HepG2 (cell line): ENCODE results near the gene TAGLN. TPM values are rescaled to one million over a fixed set of nuclear protein-coding genes. Genes with fewer than 3 reads are reported as not detected.
A peak's percentile ranks its signal among the peaks of the same experiment; 100 is the strongest.

Experiments
- ATAC-seq: fragments of 200-7000 bp; cut with Tn5 transposase; 3 replicates; pipeline ENCODE4 v1.9.1; 2020; ENCODE audit warnings: mild to moderate bottlenecking, moderate library complexity
- BruUV-seq: library from RNA; stranded (reverse); fragments of 400-500 nt; replicated peaks from 2 replicates; lab custom pipeline; 2021; lab: Mats Ljungman, UMichigan
- CTCF ChIA-PET: fragments of 300-600 bp; formaldehyde crosslinking; extraction: SDS; loops from one replicate; lab custom pipeline; 2021; ENCODE audit warnings: low total read pairs, inconsistent platforms, low intra/inter-chr PET ratio; lab: Yijun Ruan, JAX
- POLR2A ChIA-PET: fragments of 350-600 bp; sonication (Branson Sonifier 250); formaldehyde crosslinking; loops from one replicate; lab custom pipeline; 2020; ENCODE audit warnings: antibody characterized with exemption, inconsistent platforms; lab: Yijun Ruan, JAX
- DNase-seq: peaks from one replicate; pipeline ENCODE4 v3.0.0-alpha.2; 2015; ENCODE audit warnings: low spot score
- FAIRE-seq: peaks from 3 replicates; lab custom pipeline; 2011; peaks lifted over from hg19 to GRCh38; lab: Jason Lieb, UNC
- H2AFZ ChIP-seq: one replicate; pipeline ENCODE4 v1.6.1; 2011; ENCODE audit warnings: low read length, inconsistent platforms
- H3K27ac ChIP-seq: fragments of 300-600 bp; 3 replicates; pipeline ENCODE4 v1.8.0; 2011; ENCODE audit warnings: mixed run types, mild to moderate bottlenecking, mixed read lengths, low read length, inconsistent platforms; ENCODE audit not compliant: insufficient read depth; ENCODE audit errors: extremely low read length
- H3K27me3 ChIP-seq, 2 experiments: fragments of 200-600 bp in 1 of 2; 2 replicates in 1 of 2; 3 replicates in 1 of 2; pipeline versions ENCODE4 v1.6.0 to v1.8.0; 2011; ENCODE audit warnings: low read length in 2 of 2, mild to moderate bottlenecking in 2 of 2, moderate library complexity in 2 of 2, inconsistent platforms in 1 of 2; ENCODE audit not compliant: insufficient read depth in 2 of 2, control insufficient read depth in 1 of 2
- H3K36me3 ChIP-seq, 2 experiments: fragments of 200-600 bp in 1 of 2; replicated peaks in 1 of 2; 2 replicates in 1 of 2; 3 replicates in 1 of 2; pipeline versions ENCODE4 v1.5.1 to v1.8.0; 2011; ENCODE audit warnings: low read length in 2 of 2, inconsistent platforms in 1 of 2; ENCODE audit not compliant: insufficient read depth in 2 of 2, control insufficient read depth in 1 of 2
- H3K4me1 ChIP-seq: 2 replicates; pipeline ENCODE4 v1.5.1; 2012; ENCODE audit warnings: low read length, inconsistent platforms; ENCODE audit not compliant: insufficient read depth
- H3K4me2 ChIP-seq: 2 replicates; pipeline ENCODE4 v1.6.0; 2011; ENCODE audit warnings: low read depth, low read length, inconsistent platforms
- H3K4me3 ChIP-seq, 3 experiments: fragments of 200-600 bp in 1 of 3; sonication (generic), shearing (Covaris generic) in 1 of 3; replicated peaks in 1 of 3; 2 replicates each; pipeline ENCODE4 v1.5.1; 2011 to 2016; ENCODE audit warnings: low read length in 3 of 3, inconsistent platforms in 2 of 3, low read depth in 2 of 3, mild to moderate bottlenecking in 2 of 3, control low read depth in 1 of 3, mixed read lengths in 1 of 3; ENCODE audit not compliant: insufficient read depth in 1 of 3
- H3K79me2 ChIP-seq: one replicate; pipeline ENCODE4 v1.6.1; 2011; ENCODE audit warnings: low read length, inconsistent platforms; ENCODE audit not compliant: insufficient read depth
- H3K9ac ChIP-seq: 2 replicates; pipeline ENCODE4 v1.6.0; 2011; ENCODE audit warnings: mild to moderate bottlenecking, low read depth, low read length, inconsistent platforms; ENCODE audit not compliant: insufficient read depth
- H3K9me3 ChIP-seq: 2 replicates; pipeline ENCODE4 v1.5.1; 2012; ENCODE audit warnings: mild to moderate bottlenecking, low read length
- H4K20me1 ChIP-seq: 2 replicates; pipeline ENCODE4 v1.6.0; 2011; ENCODE audit warnings: inconsistent platforms, mild to moderate bottlenecking, low read length, moderate library complexity; ENCODE audit not compliant: insufficient read depth
- ARNT2 ChIP-seq: sonication (generic); formaldehyde crosslinking; IDR thresholded peaks from 2 replicates; pipeline ENCODE4 v1.8.0; 2022; ENCODE audit warnings: mild to moderate bottlenecking, low read depth, missing genetic modification reagents, moderate library complexity
- CHD2 ChIP-seq: IDR thresholded peaks from 2 replicates; pipeline ENCODE4 v1.6.1; 2011; ENCODE audit warnings: low read depth, low read length, improper control_type of control experiment
- FOXA1 ChIP-seq, 2 experiments: fragments of 450-650 bp in 1 of 2; sonication (generic) in 1 of 2; formaldehyde crosslinking in 1 of 2; IDR thresholded peaks; 2 replicates each; pipeline versions ENCODE4 v1.4.0 to v1.6.1; 2016 to 2020; ENCODE audit warnings: missing genetic modification reagents in 1 of 2
- NAIF1 ChIP-seq: sonication (generic); formaldehyde crosslinking; IDR thresholded peaks from 2 replicates; pipeline ENCODE4 v1.5.0; 2020; ENCODE audit warnings: mild to moderate bottlenecking, missing genetic modification reagents, borderline replicate concordance
- NFKBIZ ChIP-seq: IDR thresholded peaks from 2 replicates; pipeline ENCODE4 v1.6.1; 2018; ENCODE audit warnings: missing genetic modification reagents, missing compliant biosample characterization
- NR2F2 ChIP-seq: IDR thresholded peaks from 2 replicates; pipeline ENCODE4 v1.6.1; 2012; ENCODE audit warnings: low read depth, inconsistent platforms, borderline replicate concordance
- PRDM4 ChIP-seq: sonication (generic); formaldehyde crosslinking; IDR thresholded peaks from 2 replicates; pipeline ENCODE4 v1.9.0; 2021; ENCODE audit warnings: missing genetic modification reagents, borderline replicate concordance
- TEF ChIP-seq: sonication (generic); formaldehyde crosslinking; IDR thresholded peaks from 2 replicates; pipeline ENCODE4 v1.5.0; 2020; ENCODE audit warnings: missing genetic modification reagents
- ZKSCAN5 ChIP-seq: sonication (generic); formaldehyde crosslinking; IDR thresholded peaks from 2 replicates; pipeline ENCODE4 v1.5.1; 2020; ENCODE audit warnings: mild to moderate bottlenecking, missing genetic modification reagents
- WGBS: methylation state at CpG from one replicate; pipeline ENCODE4 v1.1.6; 2017; ENCODE audit warnings: low lambda C conversion rate; 5-methylcytosine and 5-hydroxymethylcytosine counted together
- in situ Hi-C: cut with HindIII; loops from 2 replicates; pipeline ENCODE4 v1.10.0; 2017; ENCODE audit warnings: low pct_unique_long_range_greater_than_20kb; ENCODE audit not compliant: extremely low pct_ligation_motif_present
- intact Hi-C: fragments of 100-400 bp; cut with micrococcal nuclease; formaldehyde crosslinking; loops from one replicate; pipeline ENCODE4 v1.10.0; 2022; ENCODE audit not compliant: unreplicated experiment
- polyA plus RNA-seq, 8 experiments: library from polyadenylated mRNA; depleted of rRNA in 3 of 8; stranded (reverse) in 7 of 8; unstranded in 1 of 8; fragments of >200 nt; fragmentation: Illumina TruSeq in 4 of 8; extraction: Trizol in 4 of 8; gene quantifications; 2 replicates each; pipeline versions ENCODE4 v1.2.1 to v1.2.3, GENCODE V29; 2011 to 2016; ENCODE audit warnings: low read depth in 4 of 8, missing spikeins in 1 of 8, mixed read lengths in 1 of 8; ENCODE audit not compliant: insufficient read depth in 1 of 8
- total RNA-seq, 5 experiments: library from RNA; depleted of rRNA; stranded (reverse); fragments of >200 nt; fragmentation: Illumina TruSeq; extraction: Trizol; gene quantifications; 2 replicates each; pipeline ENCODE4 v1.2.3, GENCODE V29; 2016; ENCODE audit warnings: low read depth in 1 of 5
- TF ChIP-seq, protein P1 (sequence below): sonication (generic); formaldehyde crosslinking; IDR thresholded peaks from 2 replicates; pipeline ENCODE4 v1.4.0; 2020; ENCODE audit warnings: missing genetic modification reagents; ENCODE audit errors: not compliant biosample characterization

Gene TAGLN
- total and polyA plus RNA-seq, 2 of the 13 experiments (the other 11 are each of a cell fraction or from before 2014, with no cell fraction given) = 12.6 to 75.4 TPM

- H4K20me1 ChIP-seq = no peaks in the 10 kb centered on the region; the same call in 1 of the 2 replicates
- peak overlapping the region; percentile 50; the same call in 1 of the 2 replicates for H3K9ac ChIP-seq
- WGBS = 94% methylated on average over 10 of the region's 10 CpGs
- CTCF ChIA-PET = no interaction called here
- ATAC-seq = no peak
- H3K36me3 ChIP-seq = peaks cover 3 to 9% of the 10 kb centered on the region in 2 experiments; a peak in 4 of 5 replicates
- H3K4me3 ChIP-seq = peak overlapping the region in 2 of 3 experiments; percentile 82 to 97; a peak in 3 of 6 replicates
- POLR2A ChIA-PET = interaction anchor here (0.7 to 1.3 kb wide), 2 partner anchors 39 to 340 kb away, joined by 4 to 12 read pairs; partner anchors contain the start of gene APOA1
- H3K4me2 ChIP-seq = peak overlapping the region; percentile 74
- no peak for FAIRE-seq
- peak overlapping the region; percentile 73 for H3K27ac ChIP-seq
- no TSS peak for BruUV-seq
- H3K27me3 ChIP-seq = no peaks in the 10 kb centered on the region; a peak in 1 of 5 replicates
- in situ Hi-C loops (no loop called here), intact Hi-C loops (no loop called here)
- TF ChIP-seq NAIF1 (CRISPR knock-in tag) = no peak
- peaks cover 6% of the 10 kb centered on the region for H3K79me2 ChIP-seq
- H3K4me1 ChIP-seq = peaks cover 45% of the 10 kb centered on the region
- H3K9me3 ChIP-seq = no peaks in the 10 kb centered on the region
- DNase-seq = no peak
- H2AFZ ChIP-seq = no peak overlapping the region
Observed at GRCh38 chr11:117177534-117178209, 21.5 kb upstream of the TAGLN start.

DNA sequence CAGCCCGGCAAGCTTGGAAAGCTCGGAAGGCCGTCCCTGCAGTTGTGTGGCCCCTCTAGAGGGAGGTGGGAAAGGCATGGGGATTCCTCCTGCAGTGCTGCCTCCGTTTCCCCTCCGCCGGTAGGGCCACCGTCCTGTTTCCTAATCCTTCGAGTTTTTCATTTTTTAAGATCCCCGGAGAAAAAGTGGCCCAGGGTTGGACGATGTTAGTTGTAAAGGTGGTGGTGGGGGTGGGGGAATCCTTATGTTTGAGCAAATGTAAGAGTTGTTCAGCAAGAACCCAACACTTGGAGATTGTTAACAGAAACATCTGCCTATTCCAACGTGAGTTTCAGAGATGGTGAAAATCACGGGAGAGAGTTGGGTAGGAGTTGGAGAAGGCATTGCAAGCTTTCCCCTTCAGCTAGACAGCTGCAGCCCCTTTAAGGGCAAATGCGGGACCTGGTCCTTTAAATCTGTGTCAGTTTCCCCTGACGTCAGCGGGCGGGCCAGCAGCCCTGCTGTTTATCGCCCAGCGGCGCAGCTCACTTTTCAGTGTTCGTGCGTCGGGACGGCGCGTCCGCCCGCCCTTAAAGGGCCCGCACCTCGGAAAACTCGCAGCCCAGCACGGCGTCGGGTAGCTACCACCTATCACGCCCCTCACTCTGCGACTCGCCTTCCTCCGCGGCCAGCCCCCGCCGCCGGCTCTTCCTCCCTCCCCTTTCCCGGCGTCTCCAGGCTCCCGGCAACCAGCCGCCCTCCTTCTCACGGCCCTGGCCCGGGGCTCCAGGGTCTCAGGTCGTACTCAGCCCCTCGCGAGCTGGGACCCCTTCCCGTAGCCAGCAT, 20.7 kb upstream of the TAGLN start, which contains the start of gene SIDT2:
Gene SIDT2 (plus strand): TSS at position 534 of the 825 bp plus-strand sequence. CDS start 521 bp downstream, outside the sequence.
- CTCF ChIA-PET = no interaction called here
- Histone ChIP-seq H3K4me3 (peak within 1 kb of the TSS; percentile 82 to 97 (median 83)), H3K9me3 (no peaks in the 10 kb centered on the region), H3K79me2 (peaks cover 6% of the 10 kb centered on the region), H3K9ac (peak within 1 kb of the TSS; percentile 79), H3K4me2 (peak within 1 kb of the TSS; percentile 90), H3K36me3 (peaks cover 3 to 9% of the 10 kb centered on the region in 2 experiments; a peak in 4 of 5 replicates), H3K4me1 (peaks cover 38% of the 10 kb centered on the region), H3K27ac (peak within 1 kb of the TSS; percentile 73), H4K20me1 (no peaks in the 10 kb centered on the region; the same call in 1 of the 2 replicates), H2AFZ (peak within 1 kb of the TSS; percentile 62), H3K27me3 (no peaks in the 10 kb centered on the region; a peak in 1 of 5 replicates)
- intact Hi-C loops (no loop called here), in situ Hi-C loops (no loop called here)
- FAIRE-seq (peak; percentile 77), ATAC-seq (peak; percentile 90), DNase-seq (peak; percentile 83)
- WGBS = 9% methylated on average over 27 of the region's 51 CpGs
- POLR2A ChIA-PET = interaction anchor here (0.6 to 2.4 kb wide), 14 partner anchors 8 to 405 kb away, joined by 3 to 41 read pairs (median 5); partner anchors contain the start of genes APOA1, BUD13, CEP164 and PAFAH1B2
- no TSS peak for BruUV-seq
- no peak for TF ChIP-seq TEF
- no peak for TF ChIP-seq ZKSCAN5 (CRISPR knock-in tag)
- TF ChIP-seq, protein P1, sequence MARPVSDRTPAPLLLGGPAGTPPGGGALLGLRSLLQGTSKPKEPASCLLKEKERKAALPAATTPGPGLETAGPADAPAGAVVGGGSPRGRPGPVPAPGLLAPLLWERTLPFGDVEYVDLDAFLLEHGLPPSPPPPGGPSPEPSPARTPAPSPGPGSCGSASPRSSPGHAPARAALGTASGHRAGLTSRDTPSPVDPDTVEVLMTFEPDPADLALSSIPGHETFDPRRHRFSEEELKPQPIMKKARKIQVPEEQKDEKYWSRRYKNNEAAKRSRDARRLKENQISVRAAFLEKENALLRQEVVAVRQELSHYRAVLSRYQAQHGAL (CRISPR knock-in tag) = no peak
- TF ChIP-seq PRDM4 (CRISPR knock-in tag) = no peak
- no peak for TF ChIP-seq NFKBIZ (CRISPR knock-in tag)
- no peak for TF ChIP-seq NR2F2
- no peak for TF ChIP-seq CHD2
- no peak for TF ChIP-seq ARNT2 (CRISPR knock-in tag)
- TF ChIP-seq FOXA1 (IDR thresholded peaks at IDR 0.05) = no peak
- TF ChIP-seq FOXA1 (CRISPR knock-in tag; IDR thresholded peaks at IDR 0.05) = peak; percentile 62
